PFSK-1 (cell line): ENCODE results near the gene PRLHR.

Source experiments
- FOXP2 ChIP-seq: optimal IDR thresholded peaks from 2 replicates; pipeline ENCODE3; 2011; ENCODE audit warnings: borderline replicate concordance, control low read depth, inconsistent platforms; ENCODE audit not compliant: insufficient read depth; ENCODE audit errors: extremely low read length, extremely low read depth
- POLR2AphosphoS5 ChIP-seq: IDR thresholded peaks from 2 replicates; pipeline ENCODE4 v1.6.1; 2012; ENCODE audit warnings: low read depth, mild to moderate bottlenecking, control low read depth, low read length, moderate library complexity
- SIN3A ChIP-seq: IDR thresholded peaks from 2 replicates; pipeline ENCODE4 v1.6.1; 2012; ENCODE audit warnings: mild to moderate bottlenecking, low read length, moderate library complexity, borderline replicate concordance; ENCODE audit not compliant: insufficient read depth
- TAF1 ChIP-seq: IDR thresholded peaks from 2 replicates; pipeline ENCODE4 v1.6.1; 2012; ENCODE audit warnings: low read length, control low read depth, borderline replicate concordance; ENCODE audit not compliant: insufficient read depth
- TF ChIP-seq, protein P1 (sequence below), 2 experiments: IDR thresholded peaks; 2 replicates each; pipeline versions ENCODE4 v1.6.1 to v1.8.0; 2011 to 2012; ENCODE audit warnings: low read depth in 2 of 2, low read length in 2 of 2, control low read depth in 1 of 2, inconsistent platforms in 1 of 2, mild to moderate bottlenecking in 1 of 2, moderate library complexity in 1 of 2; ENCODE audit not compliant: insufficient read depth in 1 of 2

Gene PRLHR

DNA sequence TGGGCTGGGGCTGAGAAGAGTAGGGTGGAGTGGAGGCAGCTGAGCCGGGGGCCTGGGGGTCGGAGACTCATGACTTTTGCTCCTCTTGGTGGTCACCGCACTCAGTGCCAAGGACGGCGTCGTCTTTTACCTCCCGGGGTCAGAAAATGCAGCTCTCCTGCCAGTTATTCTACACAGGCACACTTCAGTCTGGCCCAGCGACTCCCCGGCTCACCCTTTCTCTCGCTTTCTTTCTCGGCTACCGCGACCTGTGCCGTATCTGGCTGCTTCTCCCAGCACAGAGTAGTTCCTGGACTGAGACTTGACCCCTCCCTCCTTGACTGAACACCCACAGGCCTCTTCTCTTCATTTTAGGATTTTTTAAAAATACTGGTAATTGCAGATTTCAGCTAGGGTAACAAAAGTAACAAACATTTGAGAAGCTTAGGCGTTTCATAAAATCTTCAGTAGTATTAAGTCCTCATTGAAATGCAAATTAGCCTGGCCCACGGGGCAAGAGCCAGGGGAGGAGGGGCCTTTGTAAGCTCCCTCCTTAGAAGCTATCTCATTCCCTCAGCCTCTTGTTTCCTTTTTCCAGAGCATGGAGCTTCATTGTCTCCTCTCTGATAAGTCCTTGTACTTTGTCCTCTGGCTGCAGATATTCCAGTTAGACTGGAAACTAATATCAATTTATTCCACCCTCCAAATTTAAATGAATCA, 1.1 kb upstream of the PRLHR start:
- TF ChIP-seq, protein P1, sequence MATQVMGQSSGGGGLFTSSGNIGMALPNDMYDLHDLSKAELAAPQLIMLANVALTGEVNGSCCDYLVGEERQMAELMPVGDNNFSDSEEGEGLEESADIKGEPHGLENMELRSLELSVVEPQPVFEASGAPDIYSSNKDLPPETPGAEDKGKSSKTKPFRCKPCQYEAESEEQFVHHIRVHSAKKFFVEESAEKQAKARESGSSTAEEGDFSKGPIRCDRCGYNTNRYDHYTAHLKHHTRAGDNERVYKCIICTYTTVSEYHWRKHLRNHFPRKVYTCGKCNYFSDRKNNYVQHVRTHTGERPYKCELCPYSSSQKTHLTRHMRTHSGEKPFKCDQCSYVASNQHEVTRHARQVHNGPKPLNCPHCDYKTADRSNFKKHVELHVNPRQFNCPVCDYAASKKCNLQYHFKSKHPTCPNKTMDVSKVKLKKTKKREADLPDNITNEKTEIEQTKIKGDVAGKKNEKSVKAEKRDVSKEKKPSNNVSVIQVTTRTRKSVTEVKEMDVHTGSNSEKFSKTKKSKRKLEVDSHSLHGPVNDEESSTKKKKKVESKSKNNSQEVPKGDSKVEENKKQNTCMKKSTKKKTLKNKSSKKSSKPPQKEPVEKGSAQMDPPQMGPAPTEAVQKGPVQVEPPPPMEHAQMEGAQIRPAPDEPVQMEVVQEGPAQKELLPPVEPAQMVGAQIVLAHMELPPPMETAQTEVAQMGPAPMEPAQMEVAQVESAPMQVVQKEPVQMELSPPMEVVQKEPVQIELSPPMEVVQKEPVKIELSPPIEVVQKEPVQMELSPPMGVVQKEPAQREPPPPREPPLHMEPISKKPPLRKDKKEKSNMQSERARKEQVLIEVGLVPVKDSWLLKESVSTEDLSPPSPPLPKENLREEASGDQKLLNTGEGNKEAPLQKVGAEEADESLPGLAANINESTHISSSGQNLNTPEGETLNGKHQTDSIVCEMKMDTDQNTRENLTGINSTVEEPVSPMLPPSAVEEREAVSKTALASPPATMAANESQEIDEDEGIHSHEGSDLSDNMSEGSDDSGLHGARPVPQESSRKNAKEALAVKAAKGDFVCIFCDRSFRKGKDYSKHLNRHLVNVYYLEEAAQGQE (IDR thresholded peaks at IDR 0.05; ENCODE audit: insufficient read depth in 1 of 2, low read depth in 2 of 2, low read length in 2 of 2), result no peak
- no peak for TF ChIP-seq SIN3A
- TF ChIP-seq TAF1, result no peak
- no peak for TF ChIP-seq POLR2AphosphoS5
- TF ChIP-seq FOXP2, result no peak

DNA sequence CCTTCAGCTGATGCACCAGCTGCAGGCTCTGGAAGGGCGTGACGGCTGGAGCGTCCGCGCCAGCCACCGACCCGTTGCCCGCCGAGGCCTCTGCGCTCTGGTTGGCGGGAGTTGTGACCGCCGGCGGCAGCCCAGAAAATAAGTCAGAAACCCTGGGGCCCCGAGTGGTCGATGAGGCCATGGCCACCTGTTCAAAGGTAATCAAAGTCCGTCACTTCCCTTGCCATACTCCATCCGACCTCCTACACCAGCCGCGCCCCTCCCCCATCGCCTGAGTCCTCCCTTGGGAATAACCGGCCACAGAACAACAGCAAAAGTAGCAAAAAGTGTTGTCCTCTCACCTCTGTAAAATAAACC, 406 bp downstream of the PRLHR start:
- no peak for TF ChIP-seq SIN3A
- no peak for TF ChIP-seq TAF1
- TF ChIP-seq FOXP2, result no peak
- TF ChIP-seq, protein P1 (IDR thresholded peaks at IDR 0.05; ENCODE audit: insufficient read depth in 1 of 2, low read depth in 2 of 2, low read length in 2 of 2), result no peak
- TF ChIP-seq POLR2AphosphoS5, result no peak

- TF ChIP-seq POLR2AphosphoS5 (no peak), TAF1 (no peak), FOXP2 (no peak)
- TF ChIP-seq, protein P1 (IDR thresholded peaks at IDR 0.05; ENCODE audit: insufficient read depth in 1 of 2, low read depth in 2 of 2, low read length in 2 of 2), result peak; percentile 87 to 93
These were observed 920 bp downstream of the PRLHR start for GRCh38 chr10:118594392-118595063.

- TF ChIP-seq, protein P1 (IDR thresholded peaks at IDR 0.05; ENCODE audit: insufficient read depth in 1 of 2, low read depth in 2 of 2, low read length in 2 of 2), result no peak
- TF ChIP-seq SIN3A, result no peak
- TF ChIP-seq TAF1, result no peak
- TF ChIP-seq POLR2AphosphoS5, result no peak
- no peak for TF ChIP-seq FOXP2
These were observed 2.6 kb downstream of the PRLHR start for GRCh38 chr10:118592675-118593330.
